ENCODE data around the gene CEMIP. TPM values are rescaled to one million over a fixed set of nuclear protein-coding genes. Genes with fewer than 3 reads are reported as not detected.
A peak's percentile ranks its signal among the peaks of the same experiment; 100 is the strongest.

The CEMIP gene
- total RNA-seq, 1 experiment from 2014 or later, result 3.5 TPM

DNA sequence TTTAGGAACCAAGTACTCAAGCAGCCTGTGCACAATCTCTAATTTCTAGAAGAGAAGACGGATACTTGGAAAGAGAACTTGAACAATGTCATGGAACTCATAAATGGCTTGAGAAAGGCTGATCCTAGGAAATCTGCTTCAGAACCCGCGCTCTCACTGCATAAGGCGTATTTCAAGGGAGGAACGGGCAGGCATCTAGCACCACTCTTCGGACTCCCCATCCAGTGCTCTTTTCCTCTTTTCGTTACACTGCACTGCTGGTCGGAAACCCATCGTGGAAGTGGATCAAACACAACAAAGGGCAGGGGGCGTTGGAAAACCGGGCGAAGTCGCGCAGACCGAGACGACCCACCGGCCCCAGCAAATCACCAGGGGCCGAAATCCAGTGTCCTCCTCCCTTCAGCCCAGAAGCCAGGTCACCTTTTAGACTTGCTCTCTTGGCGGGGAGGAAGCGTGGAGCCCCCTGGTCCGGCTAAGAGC, 221.0 kb downstream of the CEMIP start:
- Histone ChIP-seq H3K9ac (ENCODE audit: low read length) (peak overlapping the region; percentile 86), H3K27me3 (ENCODE audit: insufficient read depth, low read length) (no peaks in the 10 kb centered on the region), H3K9me2 (ENCODE audit: insufficient read depth) (no peaks in the 10 kb centered on the region), H4K20me1 (ENCODE audit: insufficient read depth) (no peaks in the 10 kb centered on the region), H3K4me1 (ENCODE audit: control insufficient read depth in 1 of 2, insufficient read depth in 2 of 2, low read length in 2 of 2) (peaks cover 15 to 36% of the 10 kb centered on the region in 2 experiments), H3K4me2 (ENCODE audit: low read length) (peak overlapping the region; percentile 79), H2AFZ (ENCODE audit: low read depth, low read length, poor library complexity, severe bottlenecking) (no peak overlapping the region), H3K27ac (ENCODE audit: low read depth, low read length) (peak overlapping the region; percentile 90), H3K36me3 (ENCODE audit: control insufficient read depth in 1 of 2, insufficient read depth in 2 of 2, low read length in 2 of 2) (peaks cover 0 to 7% of the 10 kb centered on the region in 2 experiments; a peak in 1 of 4 replicates), H3K79me2 (ENCODE audit: insufficient read depth, low read length) (peaks cover 43% of the 10 kb centered on the region), H3K9me3 (ENCODE audit: control insufficient read depth in 1 of 2, insufficient read depth in 1 of 2, low read depth in 1 of 2, low read length in 2 of 2) (no peaks in the 10 kb centered on the region), H3K4me3 (replicated peaks in 1 of 2; ENCODE audit: low read depth in 1 of 2, low read length in 2 of 2) (peak overlapping the region; percentile 66 to 77)
- no peak for DNase-seq (ENCODE audit: low read depth, low spot score)
- ChIA-PET CTCF (interaction anchor here (1.4 to 2.9 kb wide), 2 partner anchors 9 to 266 kb away, joined by 3 to 18 read pairs; no protein-coding TSS in a partner anchor), RAD21 (ENCODE audit: low non-redundant PET in 1 of 2, low total read pairs in 2 of 2, uncharacterized antibody in 2 of 2, unreplicated experiment in 2 of 2) (interaction anchor here in 1 of 2 experiments (0.6 kb wide), 2 partner anchors 10 to 300 kb away, joined by 3 read pairs; no protein-coding TSS in a partner anchor), POLR2A (interaction anchor here (1.0 to 1.2 kb wide), 2 partner anchors 9 to 92 kb away, joined by 3 to 6 read pairs; no protein-coding TSS in a partner anchor)
- TF ChIP-seq CBX3 (IDR thresholded peaks at IDR 0.05; ENCODE audit: low read depth), result no peak
- no peak for TF ChIP-seq POLR2A (IDR thresholded peaks at IDR 0.05; ENCODE audit: borderline replicate concordance, extremely low read depth, insufficient read depth, insufficient read length)
- TF ChIP-seq SIN3A (IDR thresholded peaks at IDR 0.05; ENCODE audit: low read depth), result no peak
- TF ChIP-seq EZH2phosphoT487 (IDR thresholded peaks at IDR 0.05; ENCODE audit: borderline replicate concordance), result no peak
- TF ChIP-seq SP1 (IDR thresholded peaks at IDR 0.05; ENCODE audit: low read depth), result no peak
- no peak for TF ChIP-seq JUND (IDR thresholded peaks at IDR 0.05)
- TF ChIP-seq TCF7L2 (IDR thresholded peaks at IDR 0.05; ENCODE audit: borderline replicate concordance, extremely low read depth, insufficient read depth, insufficient read length), result no peak
- no peak for TF ChIP-seq ZFX (IDR thresholded peaks at IDR 0.05)
- TF ChIP-seq RAD21 (IDR thresholded peaks at IDR 0.05; ENCODE audit: low read depth), result no peak
- TF ChIP-seq, protein P1, sequence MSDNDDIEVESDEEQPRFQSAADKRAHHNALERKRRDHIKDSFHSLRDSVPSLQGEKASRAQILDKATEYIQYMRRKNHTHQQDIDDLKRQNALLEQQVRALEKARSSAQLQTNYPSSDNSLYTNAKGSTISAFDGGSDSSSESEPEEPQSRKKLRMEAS (IDR thresholded peaks at IDR 0.05), result no peak
- TF ChIP-seq YY1 (IDR thresholded peaks at IDR 0.05; ENCODE audit: extremely low read depth, insufficient replicate concordance, low read depth, low read length), result no peak
- TF ChIP-seq EGR1 (IDR thresholded peaks at IDR 0.05; ENCODE audit: low read depth), result no peak
- TF ChIP-seq EZH2 (IDR thresholded peaks at IDR 0.05), result no peak
- TF ChIP-seq ELF1 (IDR thresholded peaks at IDR 0.05; ENCODE audit: borderline replicate concordance, low read depth), result no peak
- TF ChIP-seq SRF (IDR thresholded peaks at IDR 0.05; ENCODE audit: low read depth), result no peak
- TF ChIP-seq POLR2AphosphoS5 (IDR thresholded peaks at IDR 0.05; ENCODE audit: low read depth, low read length), result no peak
- no peak for TF ChIP-seq ZNF274 (IDR thresholded peaks at IDR 0.05; ENCODE audit: low read depth, low read length)
- intact Hi-C loops (cut with micrococcal nuclease), result loop anchor here (1.0 to 5.0 kb wide), 3 partner anchors 11 to 92 kb away; partner anchors contain the start of gene MESD
- ATAC-seq, result peak; percentile 37
- BruUV-seq (replicated peaks), result TSS peak; percentile 81

Measured in HCT116 (cell line).